Ishikawa (cell line): ENCODE results near the gene ACOXL.

Experiments
- CEBPB ChIP-seq: IDR thresholded peaks from 2 replicates; pipeline ENCODE4 v1.6.1; 2012
- CREB1 ChIP-seq: IDR thresholded peaks from 2 replicates; pipeline ENCODE4 v1.6.1; 2012; ENCODE audit warnings: low read depth
- EGR1 ChIP-seq: IDR thresholded peaks from 2 replicates; pipeline ENCODE4 v1.6.1; 2012
- EP300 ChIP-seq: IDR thresholded peaks from 2 replicates; pipeline ENCODE4 v1.6.1; 2012; ENCODE audit warnings: borderline replicate concordance
- FOXM1 ChIP-seq: IDR thresholded peaks from 2 replicates; pipeline ENCODE4 v1.6.1; 2012; ENCODE audit warnings: low read depth, borderline replicate concordance
- NFIC ChIP-seq: IDR thresholded peaks from 2 replicates; pipeline ENCODE4 v1.6.1; 2012
- RAD21 ChIP-seq: IDR thresholded peaks from 2 replicates; pipeline ENCODE4 v1.6.1; 2012; ENCODE audit warnings: low read depth
- TAF1 ChIP-seq: IDR thresholded peaks from 2 replicates; pipeline ENCODE4 v1.6.1; 2012; ENCODE audit warnings: low read depth, mild to moderate bottlenecking
- TCF12 ChIP-seq: IDR thresholded peaks from 2 replicates; pipeline ENCODE4 v1.6.1; 2012; ENCODE audit warnings: low read depth
- TEAD4 ChIP-seq: IDR thresholded peaks from 2 replicates; pipeline ENCODE4 v1.6.1; 2012
- YY1 ChIP-seq: IDR thresholded peaks from 2 replicates; pipeline ENCODE4 v1.6.1; 2012; ENCODE audit warnings: low read depth
- ZBTB7A ChIP-seq: IDR thresholded peaks from 2 replicates; pipeline ENCODE4 v1.6.1; 2012; ENCODE audit warnings: low read depth
- TF ChIP-seq, protein P1 (sequence below): IDR thresholded peaks from 2 replicates; pipeline ENCODE4 v1.6.1; 2012; ENCODE audit warnings: low read depth, mild to moderate bottlenecking
- TF ChIP-seq, protein P2 (sequence below): IDR thresholded peaks from 2 replicates; pipeline ENCODE4 v1.6.1; 2012
- TF ChIP-seq, protein P3 (sequence below): IDR thresholded peaks from 2 replicates; pipeline ENCODE4 v1.6.1; 2012

Gene ACOXL

DNA sequence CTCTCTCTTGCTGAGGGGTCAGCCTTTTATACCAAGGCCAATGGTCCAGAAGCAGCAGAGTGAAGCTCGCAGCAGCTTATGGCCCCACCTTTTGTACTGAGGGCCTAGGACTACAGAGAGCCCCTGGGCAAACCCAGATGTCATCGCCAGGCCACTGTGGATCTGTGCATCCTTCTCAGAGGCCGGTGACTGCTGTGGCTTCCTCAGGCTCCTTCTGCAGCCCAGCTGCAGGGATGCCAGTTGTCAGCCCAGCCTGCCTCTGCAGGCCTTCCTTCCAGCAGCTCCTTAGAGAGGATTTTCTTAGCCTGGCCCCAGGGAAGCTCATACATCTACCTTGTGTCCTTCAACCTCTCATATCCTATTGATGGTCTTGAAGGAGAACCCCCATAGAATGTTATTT lies 6.5 kb upstream of the ACOXL start:
- TF ChIP-seq TEAD4 (no peak), TCF12 (no peak), RAD21 (no peak)
- TF ChIP-seq, protein P1, sequence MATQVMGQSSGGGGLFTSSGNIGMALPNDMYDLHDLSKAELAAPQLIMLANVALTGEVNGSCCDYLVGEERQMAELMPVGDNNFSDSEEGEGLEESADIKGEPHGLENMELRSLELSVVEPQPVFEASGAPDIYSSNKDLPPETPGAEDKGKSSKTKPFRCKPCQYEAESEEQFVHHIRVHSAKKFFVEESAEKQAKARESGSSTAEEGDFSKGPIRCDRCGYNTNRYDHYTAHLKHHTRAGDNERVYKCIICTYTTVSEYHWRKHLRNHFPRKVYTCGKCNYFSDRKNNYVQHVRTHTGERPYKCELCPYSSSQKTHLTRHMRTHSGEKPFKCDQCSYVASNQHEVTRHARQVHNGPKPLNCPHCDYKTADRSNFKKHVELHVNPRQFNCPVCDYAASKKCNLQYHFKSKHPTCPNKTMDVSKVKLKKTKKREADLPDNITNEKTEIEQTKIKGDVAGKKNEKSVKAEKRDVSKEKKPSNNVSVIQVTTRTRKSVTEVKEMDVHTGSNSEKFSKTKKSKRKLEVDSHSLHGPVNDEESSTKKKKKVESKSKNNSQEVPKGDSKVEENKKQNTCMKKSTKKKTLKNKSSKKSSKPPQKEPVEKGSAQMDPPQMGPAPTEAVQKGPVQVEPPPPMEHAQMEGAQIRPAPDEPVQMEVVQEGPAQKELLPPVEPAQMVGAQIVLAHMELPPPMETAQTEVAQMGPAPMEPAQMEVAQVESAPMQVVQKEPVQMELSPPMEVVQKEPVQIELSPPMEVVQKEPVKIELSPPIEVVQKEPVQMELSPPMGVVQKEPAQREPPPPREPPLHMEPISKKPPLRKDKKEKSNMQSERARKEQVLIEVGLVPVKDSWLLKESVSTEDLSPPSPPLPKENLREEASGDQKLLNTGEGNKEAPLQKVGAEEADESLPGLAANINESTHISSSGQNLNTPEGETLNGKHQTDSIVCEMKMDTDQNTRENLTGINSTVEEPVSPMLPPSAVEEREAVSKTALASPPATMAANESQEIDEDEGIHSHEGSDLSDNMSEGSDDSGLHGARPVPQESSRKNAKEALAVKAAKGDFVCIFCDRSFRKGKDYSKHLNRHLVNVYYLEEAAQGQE = no peak

DNA sequence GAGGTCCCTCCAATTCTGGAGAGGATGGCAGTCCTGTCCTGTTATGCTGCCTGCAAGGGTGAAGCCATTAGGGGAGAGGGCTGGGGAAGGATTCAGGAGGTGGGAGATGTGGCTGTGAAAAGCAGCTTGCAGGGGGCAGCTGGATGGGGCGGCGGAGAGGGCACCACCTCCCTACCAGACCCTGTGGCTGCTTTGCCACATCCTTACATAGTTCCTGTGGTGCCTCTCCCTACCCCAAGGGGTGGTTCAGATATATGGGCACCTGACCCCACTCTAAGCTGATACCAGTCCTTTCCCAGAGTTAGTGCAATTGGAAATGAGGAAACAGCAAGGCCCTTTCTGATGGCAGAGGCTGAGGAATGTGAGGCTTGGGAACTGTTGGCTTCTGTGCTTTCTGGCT lies 6.1 kb upstream of the ACOXL start:
- TF ChIP-seq, protein P1 = no peak
- no peak for TF ChIP-seq YY1

DNA sequence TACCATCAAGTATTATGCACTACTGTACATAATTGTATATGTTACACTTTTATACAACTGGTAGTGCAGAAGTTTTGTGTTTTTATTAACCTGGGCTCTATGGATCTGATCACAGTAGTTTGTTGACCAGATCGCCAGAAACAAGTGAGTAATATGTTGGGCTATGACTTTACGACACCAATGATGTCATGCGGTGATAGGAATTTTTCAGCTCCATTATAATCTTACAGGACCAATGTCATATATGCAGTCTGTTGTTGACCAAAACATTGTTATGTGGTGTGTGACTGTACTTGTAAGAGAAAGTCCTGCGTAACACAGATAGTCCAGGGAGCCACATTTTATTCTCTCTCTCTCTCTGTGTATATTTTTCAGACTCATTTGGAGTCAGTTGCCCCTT lies 4.5 kb upstream of the ACOXL start:
- no peak for TF ChIP-seq TCF12
- TF ChIP-seq, protein P2, sequence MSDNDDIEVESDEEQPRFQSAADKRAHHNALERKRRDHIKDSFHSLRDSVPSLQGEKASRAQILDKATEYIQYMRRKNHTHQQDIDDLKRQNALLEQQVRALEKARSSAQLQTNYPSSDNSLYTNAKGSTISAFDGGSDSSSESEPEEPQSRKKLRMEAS = no peak
- TF ChIP-seq CREB1 = no peak
- no peak for TF ChIP-seq TEAD4
- no peak for TF ChIP-seq CEBPB
- TF ChIP-seq NFIC = no peak
- TF ChIP-seq, protein P3, sequence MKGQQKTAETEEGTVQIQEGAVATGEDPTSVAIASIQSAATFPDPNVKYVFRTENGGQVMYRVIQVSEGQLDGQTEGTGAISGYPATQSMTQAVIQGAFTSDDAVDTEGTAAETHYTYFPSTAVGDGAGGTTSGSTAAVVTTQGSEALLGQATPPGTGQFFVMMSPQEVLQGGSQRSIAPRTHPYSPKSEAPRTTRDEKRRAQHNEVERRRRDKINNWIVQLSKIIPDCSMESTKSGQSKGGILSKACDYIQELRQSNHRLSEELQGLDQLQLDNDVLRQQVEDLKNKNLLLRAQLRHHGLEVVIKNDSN = no peak
- TF ChIP-seq RAD21 = no peak
- TF ChIP-seq TAF1 = no peak
- TF ChIP-seq EGR1 = no peak
- TF ChIP-seq YY1 = no peak
- no peak for TF ChIP-seq FOXM1
- no peak for TF ChIP-seq EP300
- TF ChIP-seq, protein P1 = no peak
- no peak for TF ChIP-seq ZBTB7A

DNA sequence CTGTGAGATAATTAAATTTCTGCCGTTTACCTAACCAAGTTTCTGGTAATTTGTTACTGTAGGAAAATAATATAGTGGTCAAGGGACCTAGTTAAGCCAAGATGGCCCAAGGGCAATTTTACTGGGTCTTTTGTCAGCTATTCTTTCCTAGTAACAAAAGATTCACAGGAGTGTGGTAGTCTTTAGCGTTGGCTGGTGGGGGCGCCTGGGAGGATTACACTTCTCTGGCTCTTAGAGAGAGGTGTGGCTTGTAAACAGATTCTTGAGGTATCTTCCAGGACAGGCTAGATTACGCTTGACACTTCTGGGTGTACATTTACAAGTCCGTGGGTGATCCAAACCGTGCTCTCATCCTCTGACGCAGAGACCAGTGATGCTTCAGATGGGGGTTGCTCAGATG lies 3.3 kb upstream of the ACOXL start:
- TF ChIP-seq CREB1 (no peak), EGR1 (no peak), TAF1 (no peak), TEAD4 (no peak), FOXM1 (no peak), YY1 (no peak), ZBTB7A (no peak), NFIC (no peak), EP300 (no peak), CEBPB (no peak), RAD21 (no peak), TCF12 (no peak)
- TF ChIP-seq, protein P3 = no peak
- TF ChIP-seq, protein P2 = no peak
- TF ChIP-seq, protein P1 = no peak
